HFFc6 (cell line): ENCODE measurements around the gene PPP1R37. TPM values are rescaled to one million over a fixed set of nuclear protein-coding genes. Genes with fewer than 3 reads are reported as not detected.

Experiments used
- DNase-seq: peaks from one replicate; pipeline ENCODE4 v3.0.0-alpha.2; 2018
- H3K27ac Mint-ChIP-seq: 2 replicates; pipeline ENCODE4 v1.8.0; 2020; ENCODE audit warnings: mild to moderate bottlenecking, mixed read lengths
- H3K27me3 Mint-ChIP-seq: 2 replicates; pipeline ENCODE4 v1.8.0; 2021; ENCODE audit warnings: mild to moderate bottlenecking, moderate library complexity, mixed read lengths; ENCODE audit not compliant: insufficient read depth
- H3K36me3 Mint-ChIP-seq: 2 replicates; pipeline ENCODE4 v1.8.0; 2021; ENCODE audit warnings: low read depth, mixed read lengths
- H3K4me1 Mint-ChIP-seq: 2 replicates; pipeline ENCODE4 v1.8.0; 2020; ENCODE audit warnings: low read depth, mixed read lengths
- H3K4me3 Mint-ChIP-seq: 2 replicates; pipeline ENCODE4 v1.8.0; 2020; ENCODE audit warnings: mild to moderate bottlenecking, moderate library complexity, mixed read lengths
- H3K9me3 Mint-ChIP-seq: 2 replicates; pipeline ENCODE4 v1.8.0; 2020; ENCODE audit warnings: mild to moderate bottlenecking, mixed read lengths
- CTCF ChIP-seq: fragments of 200-600 bp; sonication (generic); IDR thresholded peaks from 2 replicates; pipeline ENCODE4 v1.5.0; 2021; ENCODE audit warnings: antibody characterized with exemption, mild to moderate bottlenecking
- total RNA-seq, 6 experiments: library from RNA; stranded (reverse); fragmentation: NEBNext Ultra II Directional; extraction: Animal tissue kit (Norgen Biotek cat#: 25700); gene quantifications; 2 replicates in 1 of 6; 3 replicates in 5 of 6; pipeline ENCODE4 v1.2.3, GENCODE V29; 2021

PPP1R37 gene
- total RNA-seq, 6 experiments from 2014 or later = 20.4 to 27.4 (median 21.6) TPM

- Mint-ChIP-seq H3K27ac (no peak overlapping the region), H3K27me3 (peaks cover 2% of the 10 kb centered on the region; the same call in 1 of the 2 replicates), H3K4me1 (peaks cover 28% of the 10 kb centered on the region), H3K9me3 (no peaks in the 10 kb centered on the region), H3K36me3 (peaks cover 16% of the 10 kb centered on the region), H3K4me3 (peak overlapping the region; percentile 99)
- TF ChIP-seq CTCF = no peak
- no peak for DNase-seq
Observed at GRCh38 chr19:45078390-45079062, 14.5 kb upstream of the PPP1R37 start.

GRCh38 chr19:45079063-45079910 is 13.7 kb upstream of the PPP1R37 start, which contains the start of gene GEMIN7:
GEMIN7 (plus strand) TSS chr19:45079260; CDS start chr19:45090115, 10,855 bp downstream.
- peak within 1 kb of the TSS; percentile 88 for H3K27ac Mint-ChIP-seq

GRCh38 chr19:45079911-45080370 is 13.0 kb upstream of the PPP1R37 start:
- DNase-seq = no peak
- Mint-ChIP-seq H3K4me1 (peaks cover 28% of the 10 kb centered on the region), H3K4me3 (peak overlapping the region; percentile 99), H3K27ac (peak overlapping the region; percentile 88), H3K36me3 (peaks cover 16% of the 10 kb centered on the region), H3K27me3 (peaks cover 2% of the 10 kb centered on the region; the same call in 1 of the 2 replicates), H3K9me3 (no peaks in the 10 kb centered on the region)
- no peak for TF ChIP-seq CTCF

More at GRCh38 chr19:45079063-45079910, 13.7 kb upstream of the PPP1R37 start, which contains the start of gene GEMIN7:
- peak; percentile 58 for DNase-seq
- Mint-ChIP-seq H3K4me1 (peaks cover 28% of the 10 kb centered on the region), H3K4me3 (peak within 1 kb of the TSS; percentile 99), H3K9me3 (no peaks in the 10 kb centered on the region), H3K36me3 (peaks cover 16% of the 10 kb centered on the region), H3K27me3 (peaks cover 2% of the 10 kb centered on the region; the same call in 1 of the 2 replicates)
- TF ChIP-seq CTCF = peak; percentile 44

- peaks cover 25% of the 10 kb centered on the region for H3K36me3 Mint-ChIP-seq
- H3K4me1 Mint-ChIP-seq = peaks cover 20% of the 10 kb centered on the region
- no peaks in the 10 kb centered on the region for H3K9me3 Mint-ChIP-seq
- peaks cover 2% of the 10 kb centered on the region; the same call in 1 of the 2 replicates for H3K27me3 Mint-ChIP-seq
- no peak for DNase-seq
- no peak overlapping the region for H3K27ac Mint-ChIP-seq
- no peak for TF ChIP-seq CTCF
- no peak overlapping the region; the same call in 1 of the 2 replicates for H3K4me3 Mint-ChIP-seq
Observed at GRCh38 chr19:45082170-45082569, 10.8 kb upstream of the PPP1R37 start.

- H3K4me1 Mint-ChIP-seq = peaks cover 16% of the 10 kb centered on the region
- DNase-seq = no peak
- no peak overlapping the region for H3K4me3 Mint-ChIP-seq
- H3K9me3 Mint-ChIP-seq = no peaks in the 10 kb centered on the region
- no peaks in the 10 kb centered on the region for H3K27me3 Mint-ChIP-seq
- no peak for TF ChIP-seq CTCF
- H3K27ac Mint-ChIP-seq = no peak overlapping the region
- H3K36me3 Mint-ChIP-seq = peaks cover 21% of the 10 kb centered on the region
Observed at GRCh38 chr19:45086480-45086879, 6.5 kb upstream of the PPP1R37 start.
